Cardiac muscle cell (in vitro differentiated cells and primary cell): Measurements from ENCODE around the gene AKR1C8. TPM values are rescaled to one million over a fixed set of nuclear protein-coding genes. Genes with fewer than 3 reads are reported as not detected.

Experiments used
- DNase-seq, 2 donors: peaks; one replicate each; pipeline versions ENCODE4 v3.0.0 to v3.0.0-alpha.2; 2010 to 2017; ENCODE audit warnings: low read depth in 1 of 2, low spot score in 1 of 2
- H3K27ac ChIP-seq: fragments of 200-600 bp; sonication (generic); 2 replicates; pipeline ENCODE4 v1.5.1; 2016
- H3K27me3 ChIP-seq: fragments of 200-600 bp; sonication (generic); 2 replicates; pipeline ENCODE4 v1.6.0; 2016; ENCODE audit warnings: control low read depth
- H3K36me3 ChIP-seq: fragments of 200-600 bp; sonication (generic); 2 replicates; pipeline ENCODE4 v1.5.1; 2016; ENCODE audit warnings: control low read depth
- H3K4me1 ChIP-seq: fragments of 200-600 bp; sonication (generic); 2 replicates; pipeline ENCODE4 v1.8.1; 2017; ENCODE audit warnings: low read depth, mild to moderate bottlenecking, mixed run types
- H3K4me3 ChIP-seq: fragments of 200-600 bp; sonication (generic); 2 replicates; pipeline ENCODE4 v1.5.1; 2016; ENCODE audit warnings: mild to moderate bottlenecking
- H3K9me3 ChIP-seq: fragments of 200-600 bp; sonication (generic); 2 replicates; pipeline ENCODE4 v1.5.1; 2017; ENCODE audit warnings: low read depth, mild to moderate bottlenecking, control low read depth
- polyA plus RNA-seq: library from polyadenylated mRNA; unstranded; fragments of >200 nt; fragmentation: Nextera tagmentation; extraction: Ambion mirVana; gene quantifications from 2 replicates; pipeline ENCODE4 v1.2.1, GENCODE V29; 2016
- total RNA-seq: library from RNA; depleted of rRNA; stranded (reverse); fragments of >200 nt; gene quantifications from 2 replicates; pipeline ENCODE4 v1.2.3, GENCODE V29; 2016
- TF ChIP-seq, protein P1 (sequence below): IDR thresholded peaks from 2 replicates; pipeline ENCODE4 v1.5.1; 2012; ENCODE audit warnings: low read depth, mild to moderate bottlenecking, low read length

Gene AKR1C8
- total and polyA plus RNA-seq, 2 experiments from 2014 or later = not detected

DNA sequence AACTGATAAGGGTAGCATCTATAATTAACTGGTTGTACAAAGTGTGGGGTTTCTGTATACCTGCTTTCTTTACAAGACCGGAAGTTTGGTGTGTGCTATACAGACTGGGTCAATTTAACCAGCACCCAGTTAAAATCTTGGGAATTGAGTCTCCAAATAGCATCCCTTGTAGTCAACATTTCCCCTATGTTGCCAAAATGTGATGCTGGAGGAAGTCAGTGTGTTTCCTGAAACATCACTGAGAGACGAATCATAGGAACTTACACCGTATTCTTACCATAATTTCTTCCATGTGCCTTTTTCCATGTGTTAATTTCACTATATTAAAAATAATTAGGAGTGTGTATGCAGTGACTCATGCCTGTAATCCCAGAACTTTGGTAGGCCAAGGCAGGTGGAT lies 13.4 kb upstream of the AKR1C8 start:
- Histone ChIP-seq H3K36me3 (no peaks in the 10 kb centered on the region), H3K27me3 (no peaks in the 10 kb centered on the region), H3K27ac (no peak overlapping the region), H3K4me3 (no peak overlapping the region), H3K4me1 (no peaks in the 10 kb centered on the region), H3K9me3 (no peaks in the 10 kb centered on the region)
- TF ChIP-seq, protein P1, sequence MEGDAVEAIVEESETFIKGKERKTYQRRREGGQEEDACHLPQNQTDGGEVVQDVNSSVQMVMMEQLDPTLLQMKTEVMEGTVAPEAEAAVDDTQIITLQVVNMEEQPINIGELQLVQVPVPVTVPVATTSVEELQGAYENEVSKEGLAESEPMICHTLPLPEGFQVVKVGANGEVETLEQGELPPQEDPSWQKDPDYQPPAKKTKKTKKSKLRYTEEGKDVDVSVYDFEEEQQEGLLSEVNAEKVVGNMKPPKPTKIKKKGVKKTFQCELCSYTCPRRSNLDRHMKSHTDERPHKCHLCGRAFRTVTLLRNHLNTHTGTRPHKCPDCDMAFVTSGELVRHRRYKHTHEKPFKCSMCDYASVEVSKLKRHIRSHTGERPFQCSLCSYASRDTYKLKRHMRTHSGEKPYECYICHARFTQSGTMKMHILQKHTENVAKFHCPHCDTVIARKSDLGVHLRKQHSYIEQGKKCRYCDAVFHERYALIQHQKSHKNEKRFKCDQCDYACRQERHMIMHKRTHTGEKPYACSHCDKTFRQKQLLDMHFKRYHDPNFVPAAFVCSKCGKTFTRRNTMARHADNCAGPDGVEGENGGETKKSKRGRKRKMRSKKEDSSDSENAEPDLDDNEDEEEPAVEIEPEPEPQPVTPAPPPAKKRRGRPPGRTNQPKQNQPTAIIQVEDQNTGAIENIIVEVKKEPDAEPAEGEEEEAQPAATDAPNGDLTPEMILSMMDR = no peak
- no peak for DNase-seq

DNA sequence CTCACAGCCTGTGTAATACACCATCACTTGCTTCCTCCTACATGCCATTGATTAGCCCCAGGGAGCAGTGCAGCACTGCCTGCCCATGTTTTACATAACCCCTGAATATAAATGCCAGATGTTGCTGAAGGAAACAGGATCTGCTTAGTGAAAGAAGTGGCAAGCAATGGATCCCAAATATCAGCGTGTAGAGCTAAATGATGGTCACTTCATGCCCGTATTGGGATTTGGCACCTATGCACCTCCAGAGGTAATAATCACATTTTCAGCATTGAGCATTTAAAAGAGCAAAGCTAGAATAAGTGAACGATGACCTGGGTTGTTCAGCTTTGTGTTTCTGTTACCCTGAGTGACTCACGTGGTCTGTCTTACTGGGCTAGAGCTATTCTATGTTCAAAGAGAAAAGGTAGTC lies 11.8 kb upstream of the AKR1C8 start, which contains the start of gene AKR1C4:
AKR1C4 (plus strand) TSS at position 136 of the 412 bp plus-strand sequence; CDS start at position 167, 31 bp downstream.
- Histone ChIP-seq H3K27me3 (no peaks in the 10 kb centered on the region), H3K27ac (no peak within 1 kb of the TSS), H3K36me3 (no peaks in the 10 kb centered on the region), H3K4me1 (no peaks in the 10 kb centered on the region), H3K4me3 (no peak within 1 kb of the TSS), H3K9me3 (no peaks in the 10 kb centered on the region)
- no peak for DNase-seq
- TF ChIP-seq, protein P1 = no peak

DNA sequence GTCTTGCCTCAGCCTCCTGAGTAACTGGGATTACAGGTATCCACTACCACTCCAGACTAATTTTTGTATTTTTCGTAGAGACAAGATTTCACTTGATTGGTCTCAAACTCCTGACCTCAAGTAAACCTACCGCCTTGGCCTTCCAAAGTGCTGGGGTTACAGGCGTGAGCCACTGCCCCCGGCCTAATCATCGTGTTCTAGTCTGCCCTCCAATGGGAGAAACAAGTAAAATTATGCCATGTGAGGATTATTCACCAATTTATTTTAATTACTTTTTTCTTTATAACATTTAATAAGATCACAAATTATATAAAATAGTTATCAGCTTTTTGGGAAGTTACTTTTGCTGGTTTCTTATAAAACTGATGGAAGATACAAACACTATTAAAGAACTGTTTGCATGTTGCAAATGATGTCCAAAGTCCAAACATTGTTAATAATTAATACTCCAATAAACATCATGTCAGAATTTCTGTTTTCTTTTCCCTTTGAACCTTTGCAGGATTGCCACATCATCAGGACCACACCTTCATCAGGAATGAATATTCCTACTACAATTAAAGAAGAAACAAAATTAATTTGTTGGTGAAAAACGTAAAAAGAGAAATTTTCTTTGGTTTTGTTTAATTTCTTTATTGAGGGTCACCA lies 10.9 kb upstream of the AKR1C8 start:
- Histone ChIP-seq H3K27me3 (no peaks in the 10 kb centered on the region), H3K4me3 (no peak overlapping the region), H3K4me1 (no peaks in the 10 kb centered on the region), H3K9me3 (no peaks in the 10 kb centered on the region), H3K27ac (no peak overlapping the region), H3K36me3 (no peaks in the 10 kb centered on the region)
- DNase-seq = no peak
- TF ChIP-seq, protein P1 = no peak

DNA sequence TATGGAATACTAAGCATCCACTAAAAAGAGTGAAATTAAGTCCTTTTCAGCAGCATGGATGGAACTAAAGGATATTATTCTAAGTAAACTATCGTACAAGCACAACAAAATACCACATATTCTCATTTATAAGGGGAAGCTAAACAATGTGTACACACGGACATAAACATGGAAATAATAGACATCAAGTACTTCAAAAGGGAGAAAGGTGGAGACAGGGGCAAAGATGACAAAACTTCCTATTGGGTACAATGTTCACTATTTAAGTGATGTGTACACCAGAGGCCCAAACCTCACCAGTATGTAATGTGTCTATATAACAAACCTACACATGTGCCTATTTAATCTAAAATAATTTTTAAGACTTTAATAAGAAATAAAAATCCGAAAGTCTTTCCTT lies 9.5 kb upstream of the AKR1C8 start:
- TF ChIP-seq, protein P1 = no peak
- Histone ChIP-seq H3K36me3 (no peaks in the 10 kb centered on the region), H3K9me3 (no peaks in the 10 kb centered on the region), H3K27me3 (no peaks in the 10 kb centered on the region), H3K27ac (no peak overlapping the region), H3K4me1 (no peaks in the 10 kb centered on the region), H3K4me3 (no peak overlapping the region)
- no peak for DNase-seq

DNA sequence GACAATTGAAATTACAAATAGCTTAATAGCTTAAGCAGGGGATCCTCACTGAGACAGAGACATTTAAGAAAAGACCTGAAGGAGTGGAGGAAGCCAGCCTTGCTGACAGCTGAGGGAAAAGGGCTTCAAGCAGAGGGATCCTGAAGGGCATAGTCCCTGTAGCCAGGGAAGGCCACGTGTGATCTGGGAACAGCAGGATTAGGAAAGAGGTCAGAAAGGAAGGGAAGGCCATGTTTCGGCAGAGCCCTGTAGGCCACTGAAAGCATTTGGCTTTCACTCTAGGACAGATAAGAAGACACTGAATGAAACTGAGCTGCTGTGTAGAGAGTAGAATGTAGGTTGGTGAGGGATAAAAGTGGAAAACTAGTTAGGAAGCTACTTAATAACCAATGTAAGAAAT lies 3.4 kb upstream of the AKR1C8 start:
- no peak for DNase-seq
- TF ChIP-seq, protein P1 = no peak
- Histone ChIP-seq H3K36me3 (no peaks in the 10 kb centered on the region), H3K4me1 (no peaks in the 10 kb centered on the region), H3K27ac (no peak overlapping the region), H3K4me3 (no peak overlapping the region), H3K27me3 (no peaks in the 10 kb centered on the region), H3K9me3 (no peaks in the 10 kb centered on the region)
